HepG2 (cell line): ENCODE results near the gene REEP3. TPM values are rescaled to one million over a fixed set of nuclear protein-coding genes. Genes with fewer than 3 reads are reported as not detected.

Experiments
- ATAC-seq: fragments of 200-7000 bp; cut with Tn5 transposase; 3 replicates; pipeline ENCODE4 v1.9.1; 2020; ENCODE audit warnings: mild to moderate bottlenecking, moderate library complexity
- BruUV-seq: library from RNA; stranded (reverse); fragments of 400-500 nt; replicated peaks from 2 replicates; lab custom pipeline; 2021; lab: Mats Ljungman, UMichigan
- CTCF ChIA-PET: fragments of 300-600 bp; formaldehyde crosslinking; extraction: SDS; loops from one replicate; lab custom pipeline; 2021; ENCODE audit warnings: low total read pairs, inconsistent platforms, low intra/inter-chr PET ratio; lab: Yijun Ruan, JAX
- POLR2A ChIA-PET: fragments of 350-600 bp; sonication (Branson Sonifier 250); formaldehyde crosslinking; loops from one replicate; lab custom pipeline; 2020; ENCODE audit warnings: antibody characterized with exemption, inconsistent platforms; lab: Yijun Ruan, JAX
- DNase-seq: peaks from one replicate; pipeline ENCODE4 v3.0.0-alpha.2; 2015; ENCODE audit warnings: low spot score
- FAIRE-seq: peaks from 3 replicates; lab custom pipeline; 2011; peaks lifted over from hg19 to GRCh38; lab: Jason Lieb, UNC
- H2AFZ ChIP-seq: one replicate; pipeline ENCODE4 v1.6.1; 2011; ENCODE audit warnings: low read length, inconsistent platforms
- H3K27ac ChIP-seq: fragments of 300-600 bp; 3 replicates; pipeline ENCODE4 v1.8.0; 2011; ENCODE audit warnings: mixed run types, mild to moderate bottlenecking, mixed read lengths, low read length, inconsistent platforms; ENCODE audit not compliant: insufficient read depth; ENCODE audit errors: extremely low read length
- H3K27me3 ChIP-seq, 2 experiments: fragments of 200-600 bp in 1 of 2; 2 replicates in 1 of 2; 3 replicates in 1 of 2; pipeline versions ENCODE4 v1.6.0 to v1.8.0; 2011; ENCODE audit warnings: low read length in 2 of 2, mild to moderate bottlenecking in 2 of 2, moderate library complexity in 2 of 2, inconsistent platforms in 1 of 2; ENCODE audit not compliant: insufficient read depth in 2 of 2, control insufficient read depth in 1 of 2
- H3K36me3 ChIP-seq, 2 experiments: fragments of 200-600 bp in 1 of 2; replicated peaks in 1 of 2; 2 replicates in 1 of 2; 3 replicates in 1 of 2; pipeline versions ENCODE4 v1.5.1 to v1.8.0; 2011; ENCODE audit warnings: low read length in 2 of 2, inconsistent platforms in 1 of 2; ENCODE audit not compliant: insufficient read depth in 2 of 2, control insufficient read depth in 1 of 2
- H3K4me1 ChIP-seq: 2 replicates; pipeline ENCODE4 v1.5.1; 2012; ENCODE audit warnings: low read length, inconsistent platforms; ENCODE audit not compliant: insufficient read depth
- H3K4me2 ChIP-seq: 2 replicates; pipeline ENCODE4 v1.6.0; 2011; ENCODE audit warnings: low read depth, low read length, inconsistent platforms
- H3K4me3 ChIP-seq, 3 experiments: fragments of 200-600 bp in 1 of 3; sonication (generic), shearing (Covaris generic) in 1 of 3; replicated peaks in 1 of 3; 2 replicates each; pipeline ENCODE4 v1.5.1; 2011 to 2016; ENCODE audit warnings: low read length in 3 of 3, inconsistent platforms in 2 of 3, low read depth in 2 of 3, mild to moderate bottlenecking in 2 of 3, control low read depth in 1 of 3, mixed read lengths in 1 of 3; ENCODE audit not compliant: insufficient read depth in 1 of 3
- H3K79me2 ChIP-seq: one replicate; pipeline ENCODE4 v1.6.1; 2011; ENCODE audit warnings: low read length, inconsistent platforms; ENCODE audit not compliant: insufficient read depth
- H3K9ac ChIP-seq: 2 replicates; pipeline ENCODE4 v1.6.0; 2011; ENCODE audit warnings: mild to moderate bottlenecking, low read depth, low read length, inconsistent platforms; ENCODE audit not compliant: insufficient read depth
- H3K9me3 ChIP-seq: 2 replicates; pipeline ENCODE4 v1.5.1; 2012; ENCODE audit warnings: mild to moderate bottlenecking, low read length
- H4K20me1 ChIP-seq: 2 replicates; pipeline ENCODE4 v1.6.0; 2011; ENCODE audit warnings: inconsistent platforms, mild to moderate bottlenecking, low read length, moderate library complexity; ENCODE audit not compliant: insufficient read depth
- CAMTA2 ChIP-seq: sonication (generic); formaldehyde crosslinking; IDR thresholded peaks from 2 replicates; pipeline ENCODE4 v1.4.0; 2020; ENCODE audit warnings: mild to moderate bottlenecking, missing genetic modification reagents, borderline replicate concordance
- HNRNPLL ChIP-seq: fragments of 200-400 bp; formaldehyde crosslinking; IDR thresholded peaks from 2 replicates; pipeline ENCODE4 v1.6.1; 2017; ENCODE audit warnings: mild to moderate bottlenecking, low read depth, low read length; ENCODE audit not compliant: poor library complexity, severe bottlenecking
- KLF9 ChIP-seq: IDR thresholded peaks from 2 replicates; pipeline ENCODE4 v1.6.1; 2016; ENCODE audit warnings: low read depth
- RNF2 ChIP-seq: fragments of 450-650 bp; conservative IDR thresholded peaks from 2 replicates; pipeline ENCODE4 v1.6.1; 2016; ENCODE audit warnings: low read depth
- SMARCC2 ChIP-seq: fragments of 450-650 bp; IDR thresholded peaks from 2 replicates; pipeline ENCODE4 v1.6.1; 2017; ENCODE audit warnings: antibody characterized with exemption, mild to moderate bottlenecking
- SMC3 ChIP-seq: IDR thresholded peaks from 2 replicates; pipeline ENCODE4 v1.6.1; 2011; ENCODE audit warnings: low read length, improper control_type of control experiment
- TSC22D2 ChIP-seq: sonication (generic); formaldehyde crosslinking; IDR thresholded peaks from 2 replicates; pipeline ENCODE4 v1.5.1; 2020; ENCODE audit warnings: missing genetic modification reagents, mild to moderate bottlenecking, borderline replicate concordance
- ZFP37 ChIP-seq: sonication (generic); formaldehyde crosslinking; IDR thresholded peaks from 2 replicates; pipeline ENCODE4 v1.4.0; 2020; ENCODE audit warnings: missing genetic modification reagents, borderline replicate concordance
- ZMAT5 ChIP-seq: sonication (generic); formaldehyde crosslinking; IDR thresholded peaks from 2 replicates; pipeline ENCODE4 v1.5.0; 2020; ENCODE audit warnings: mild to moderate bottlenecking, low read depth, missing genetic modification reagents, borderline replicate concordance
- ZNF142 ChIP-seq: sonication (generic); formaldehyde crosslinking; IDR thresholded peaks from 2 replicates; pipeline ENCODE4 v1.4.0; 2020; ENCODE audit warnings: missing genetic modification reagents
- ZNF446 ChIP-seq: sonication (generic); formaldehyde crosslinking; IDR thresholded peaks from 2 replicates; pipeline ENCODE4 v1.5.0; 2020; ENCODE audit warnings: mild to moderate bottlenecking, missing genetic modification reagents
- ZNF772 ChIP-seq: sonication (generic); formaldehyde crosslinking; IDR thresholded peaks from 2 replicates; pipeline ENCODE4 v1.5.0; 2020; ENCODE audit warnings: mild to moderate bottlenecking, missing genetic modification reagents
- WGBS: methylation state at CpG from one replicate; pipeline ENCODE4 v1.1.6; 2017; ENCODE audit warnings: low lambda C conversion rate; 5-methylcytosine and 5-hydroxymethylcytosine counted together
- in situ Hi-C: cut with HindIII; loops from 2 replicates; pipeline ENCODE4 v1.10.0; 2017; ENCODE audit warnings: low pct_unique_long_range_greater_than_20kb; ENCODE audit not compliant: extremely low pct_ligation_motif_present
- intact Hi-C: fragments of 100-400 bp; cut with micrococcal nuclease; formaldehyde crosslinking; loops from one replicate; pipeline ENCODE4 v1.10.0; 2022; ENCODE audit not compliant: unreplicated experiment
- polyA plus RNA-seq, 8 experiments: library from polyadenylated mRNA; depleted of rRNA in 3 of 8; stranded (reverse) in 7 of 8; unstranded in 1 of 8; fragments of >200 nt; fragmentation: Illumina TruSeq in 4 of 8; extraction: Trizol in 4 of 8; gene quantifications; 2 replicates each; pipeline versions ENCODE4 v1.2.1 to v1.2.3, GENCODE V29; 2011 to 2016; ENCODE audit warnings: low read depth in 4 of 8, missing spikeins in 1 of 8, mixed read lengths in 1 of 8; ENCODE audit not compliant: insufficient read depth in 1 of 8
- total RNA-seq, 5 experiments: library from RNA; depleted of rRNA; stranded (reverse); fragments of >200 nt; fragmentation: Illumina TruSeq; extraction: Trizol; gene quantifications; 2 replicates each; pipeline ENCODE4 v1.2.3, GENCODE V29; 2016; ENCODE audit warnings: low read depth in 1 of 5
- TF ChIP-seq, protein P1 (sequence below): fragments of 450-650 bp; IDR thresholded peaks from 2 replicates; pipeline ENCODE4 v1.6.1; 2017; ENCODE audit warnings: mild to moderate bottlenecking
- TF ChIP-seq, protein P2 (sequence below): sonication (generic); formaldehyde crosslinking; IDR thresholded peaks from 2 replicates; pipeline ENCODE4 v1.8.1; 2023; ENCODE audit warnings: missing genetic modification reagents, inconsistent platforms, borderline replicate concordance

The REEP3 gene
- total and polyA plus RNA-seq, 2 of the 13 experiments (the other 11 are each of a cell fraction or from before 2014, with no cell fraction given), result 7.1 to 31.4 TPM

DNA sequence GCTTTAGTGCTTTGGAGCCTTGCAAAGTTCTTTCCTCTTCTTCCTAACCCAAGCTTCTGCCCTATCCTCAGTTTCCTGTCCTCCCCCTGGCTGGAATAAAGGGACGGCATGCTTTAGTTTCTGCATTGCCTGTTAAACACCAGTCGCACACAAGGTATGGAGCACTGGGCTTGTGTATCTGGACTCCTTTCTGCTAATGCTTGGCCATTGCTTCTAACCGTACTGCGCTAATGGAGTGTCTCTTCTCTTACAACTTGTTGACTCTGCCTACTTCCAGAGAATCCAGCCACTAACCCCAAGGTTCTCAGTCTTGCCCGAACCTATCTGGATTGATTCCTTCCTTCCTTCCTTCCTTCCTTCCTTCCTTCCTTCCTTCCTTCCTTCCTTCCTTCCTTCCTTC, 120.6 kb downstream of the REEP3 start (continued):
- TF ChIP-seq, protein P1, sequence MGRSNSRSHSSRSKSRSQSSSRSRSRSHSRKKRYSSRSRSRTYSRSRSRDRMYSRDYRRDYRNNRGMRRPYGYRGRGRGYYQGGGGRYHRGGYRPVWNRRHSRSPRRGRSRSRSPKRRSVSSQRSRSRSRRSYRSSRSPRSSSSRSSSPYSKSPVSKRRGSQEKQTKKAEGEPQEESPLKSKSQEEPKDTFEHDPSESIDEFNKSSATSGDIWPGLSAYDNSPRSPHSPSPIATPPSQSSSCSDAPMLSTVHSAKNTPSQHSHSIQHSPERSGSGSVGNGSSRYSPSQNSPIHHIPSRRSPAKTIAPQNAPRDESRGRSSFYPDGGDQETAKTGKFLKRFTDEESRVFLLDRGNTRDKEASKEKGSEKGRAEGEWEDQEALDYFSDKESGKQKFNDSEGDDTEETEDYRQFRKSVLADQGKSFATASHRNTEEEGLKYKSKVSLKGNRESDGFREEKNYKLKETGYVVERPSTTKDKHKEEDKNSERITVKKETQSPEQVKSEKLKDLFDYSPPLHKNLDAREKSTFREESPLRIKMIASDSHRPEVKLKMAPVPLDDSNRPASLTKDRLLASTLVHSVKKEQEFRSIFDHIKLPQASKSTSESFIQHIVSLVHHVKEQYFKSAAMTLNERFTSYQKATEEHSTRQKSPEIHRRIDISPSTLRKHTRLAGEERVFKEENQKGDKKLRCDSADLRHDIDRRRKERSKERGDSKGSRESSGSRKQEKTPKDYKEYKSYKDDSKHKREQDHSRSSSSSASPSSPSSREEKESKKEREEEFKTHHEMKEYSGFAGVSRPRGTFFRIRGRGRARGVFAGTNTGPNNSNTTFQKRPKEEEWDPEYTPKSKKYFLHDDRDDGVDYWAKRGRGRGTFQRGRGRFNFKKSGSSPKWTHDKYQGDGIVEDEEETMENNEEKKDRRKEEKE, result no peak
- TF ChIP-seq, protein P2, sequence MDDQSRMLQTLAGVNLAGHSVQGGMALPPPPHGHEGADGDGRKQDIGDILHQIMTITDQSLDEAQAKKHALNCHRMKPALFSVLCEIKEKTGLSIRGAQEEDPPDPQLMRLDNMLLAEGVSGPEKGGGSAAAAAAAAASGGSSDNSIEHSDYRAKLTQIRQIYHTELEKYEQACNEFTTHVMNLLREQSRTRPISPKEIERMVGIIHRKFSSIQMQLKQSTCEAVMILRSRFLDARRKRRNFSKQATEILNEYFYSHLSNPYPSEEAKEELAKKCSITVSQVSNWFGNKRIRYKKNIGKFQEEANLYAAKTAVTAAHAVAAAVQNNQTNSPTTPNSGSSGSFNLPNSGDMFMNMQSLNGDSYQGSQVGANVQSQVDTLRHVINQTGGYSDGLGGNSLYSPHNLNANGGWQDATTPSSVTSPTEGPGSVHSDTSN (CRISPR knock-in tag), result no peak
- no peak for TF ChIP-seq SMC3

DNA sequence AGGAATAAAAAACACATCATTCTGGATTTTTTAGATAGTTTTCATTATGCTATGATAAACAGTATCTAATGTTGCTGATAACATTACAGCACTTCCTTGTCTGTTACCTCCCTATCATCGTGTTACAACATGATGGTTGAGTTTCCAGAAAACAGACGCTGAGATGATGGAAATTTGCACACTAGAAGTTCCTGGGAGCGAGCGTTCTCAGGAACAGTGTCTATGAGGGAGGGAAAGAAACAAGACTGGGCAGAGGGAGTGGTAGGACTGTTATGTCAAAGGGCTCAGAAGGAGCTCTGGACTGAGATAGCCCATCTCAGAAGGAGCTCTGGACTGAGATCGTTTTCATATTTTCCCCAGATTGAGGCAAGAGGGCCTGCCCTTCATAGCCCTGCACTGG, 121.6 kb downstream of the REEP3 start:
- CTCF ChIA-PET, result no interaction called here
- POLR2A ChIA-PET, result no interaction called here
- no TSS peak for BruUV-seq
- intact Hi-C loops (no loop called here), in situ Hi-C loops (no loop called here)
- H3K36me3 ChIP-seq, result no peaks in the 10 kb centered on the region
- 64% methylated on average over 5 of the region's 5 CpGs for WGBS
- ATAC-seq, result no peak
- no peak for FAIRE-seq
- H4K20me1 ChIP-seq, result no peaks in the 10 kb centered on the region
- 0 out of 5 replicates have a peak, but pooled peaks cover 0 to 4% of the 10 kb centered on the region in 2 experiments for H3K27me3 ChIP-seq
- no peak overlapping the region for H2AFZ ChIP-seq
- no peak overlapping the region for H3K27ac ChIP-seq
- no peak overlapping the region for H3K4me2 ChIP-seq
- peaks cover 11% of the 10 kb centered on the region; the same call in 1 of the 2 replicates for H3K4me1 ChIP-seq
- no peaks in the 10 kb centered on the region for H3K79me2 ChIP-seq
- H3K4me3 ChIP-seq, result no peak overlapping the region
- DNase-seq, result no peak
- no peak overlapping the region for H3K9ac ChIP-seq
- H3K9me3 ChIP-seq, result no peaks in the 10 kb centered on the region
- TF ChIP-seq ZMAT5 (no peak), ZNF772 (CRISPR knock-in tag) (no peak), KLF9 (CRISPR knock-in tag) (no peak), SMARCC2 (no peak), RNF2 (no peak), CAMTA2 (CRISPR knock-in tag) (no peak), HNRNPLL (no peak), TSC22D2 (CRISPR knock-in tag) (no peak), ZFP37 (CRISPR knock-in tag) (no peak), ZNF142 (CRISPR knock-in tag) (no peak), ZNF446 (CRISPR knock-in tag) (no peak)
